Measurements from ENCODE around the gene GPX2.

DNA sequence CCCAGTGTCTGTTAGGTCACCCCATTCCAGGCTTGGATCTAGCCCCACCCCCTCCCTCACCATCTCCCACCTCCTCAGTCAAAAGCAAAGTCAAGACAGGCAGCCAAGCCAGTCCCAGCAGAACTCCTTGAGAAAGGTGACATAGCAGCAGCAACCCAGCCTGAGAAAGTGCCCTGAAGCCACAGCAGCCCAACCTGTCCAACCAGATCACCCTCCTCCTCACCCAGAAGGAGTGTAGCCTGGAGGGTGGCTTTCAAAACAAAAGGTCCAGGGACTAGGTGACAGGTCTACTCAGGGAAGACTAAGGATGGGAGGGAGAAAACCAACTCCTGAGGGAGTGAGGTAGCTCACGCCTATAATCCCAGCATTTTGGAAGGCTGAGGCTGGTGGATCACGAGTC, 24.4 kb upstream of the GPX2 start:
- TF ChIP-seq, protein P1, sequence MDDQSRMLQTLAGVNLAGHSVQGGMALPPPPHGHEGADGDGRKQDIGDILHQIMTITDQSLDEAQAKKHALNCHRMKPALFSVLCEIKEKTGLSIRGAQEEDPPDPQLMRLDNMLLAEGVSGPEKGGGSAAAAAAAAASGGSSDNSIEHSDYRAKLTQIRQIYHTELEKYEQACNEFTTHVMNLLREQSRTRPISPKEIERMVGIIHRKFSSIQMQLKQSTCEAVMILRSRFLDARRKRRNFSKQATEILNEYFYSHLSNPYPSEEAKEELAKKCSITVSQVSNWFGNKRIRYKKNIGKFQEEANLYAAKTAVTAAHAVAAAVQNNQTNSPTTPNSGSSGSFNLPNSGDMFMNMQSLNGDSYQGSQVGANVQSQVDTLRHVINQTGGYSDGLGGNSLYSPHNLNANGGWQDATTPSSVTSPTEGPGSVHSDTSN (IDR thresholded peaks at IDR 0.05; ENCODE audit: insufficient replicate concordance, low read depth, low read length) = no peak
- TF ChIP-seq KDM1A (IDR thresholded peaks at IDR 0.05; ENCODE audit: borderline replicate concordance) (no peak), TAF1 (IDR thresholded peaks at IDR 0.05; ENCODE audit: borderline replicate concordance, low read depth, low read length) (no peak), MXI1 (IDR thresholded peaks at IDR 0.05; ENCODE audit: low read depth, low read length) (no peak), NFYB (IDR thresholded peaks at IDR 0.05; ENCODE audit: insufficient read depth, low read depth, low read length) (no peak), ZNF274 (IDR thresholded peaks at IDR 0.05; ENCODE audit: insufficient read depth, insufficient read length) (no peak), SMAD5 (IDR thresholded peaks at IDR 0.05; ENCODE audit: low read depth) (no peak), RBBP5 (conservative IDR thresholded peaks at IDR 0.05) (no peak), JUND (IDR thresholded peaks at IDR 0.05; ENCODE audit: low read depth, low read length) (no peak), POLR2AphosphoS5 (IDR thresholded peaks at IDR 0.05; ENCODE audit: low read length) (no peak), HCFC1 (IDR thresholded peaks at IDR 0.05; ENCODE audit: low read length) (no peak), NFYA (IDR thresholded peaks at IDR 0.05; ENCODE audit: borderline replicate concordance, low read depth, low read length) (no peak)
- TF ChIP-seq, protein P2, sequence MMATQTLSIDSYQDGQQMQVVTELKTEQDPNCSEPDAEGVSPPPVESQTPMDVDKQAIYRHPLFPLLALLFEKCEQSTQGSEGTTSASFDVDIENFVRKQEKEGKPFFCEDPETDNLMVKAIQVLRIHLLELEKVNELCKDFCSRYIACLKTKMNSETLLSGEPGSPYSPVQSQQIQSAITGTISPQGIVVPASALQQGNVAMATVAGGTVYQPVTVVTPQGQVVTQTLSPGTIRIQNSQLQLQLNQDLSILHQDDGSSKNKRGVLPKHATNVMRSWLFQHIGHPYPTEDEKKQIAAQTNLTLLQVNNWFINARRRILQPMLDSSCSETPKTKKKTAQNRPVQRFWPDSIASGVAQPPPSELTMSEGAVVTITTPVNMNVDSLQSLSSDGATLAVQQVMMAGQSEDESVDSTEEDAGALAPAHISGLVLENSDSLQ (IDR thresholded peaks at IDR 0.05) = no peak
- TF ChIP-seq, protein P3, sequence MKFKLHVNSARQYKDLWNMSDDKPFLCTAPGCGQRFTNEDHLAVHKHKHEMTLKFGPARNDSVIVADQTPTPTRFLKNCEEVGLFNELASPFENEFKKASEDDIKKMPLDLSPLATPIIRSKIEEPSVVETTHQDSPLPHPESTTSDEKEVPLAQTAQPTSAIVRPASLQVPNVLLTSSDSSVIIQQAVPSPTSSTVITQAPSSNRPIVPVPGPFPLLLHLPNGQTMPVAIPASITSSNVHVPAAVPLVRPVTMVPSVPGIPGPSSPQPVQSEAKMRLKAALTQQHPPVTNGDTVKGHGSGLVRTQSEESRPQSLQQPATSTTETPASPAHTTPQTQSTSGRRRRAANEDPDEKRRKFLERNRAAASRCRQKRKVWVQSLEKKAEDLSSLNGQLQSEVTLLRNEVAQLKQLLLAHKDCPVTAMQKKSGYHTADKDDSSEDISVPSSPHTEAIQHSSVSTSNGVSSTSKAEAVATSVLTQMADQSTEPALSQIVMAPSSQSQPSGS (IDR thresholded peaks at IDR 0.05; ENCODE audit: low read length) = no peak

All from GM12878 (cell line).